DND-41 (cell line): Measurements from ENCODE around the gene ZGPAT.

Experiments used
- ATAC-seq: fragments of 200-7000 bp; cut with Tn5 transposase; 3 replicates; pipeline ENCODE4 v1.9.1; 2021; ENCODE audit warnings: low read depth; ENCODE audit not compliant: insufficient read depth
- DNase-seq: peaks from one replicate; pipeline ENCODE4 v3.0.0-alpha.2; 2020
- H2AFZ ChIP-seq: 2 replicates; pipeline ENCODE4 v1.6.0; 2012; ENCODE audit warnings: low read depth, low read length
- H3K27ac ChIP-seq: 2 replicates; pipeline ENCODE4 v1.5.1; 2012; ENCODE audit warnings: low read length, inconsistent platforms
- H3K27me3 ChIP-seq: fragments of 200-600 bp; sonication (generic); 2 replicates; pipeline ENCODE4 v1.6.0; 2012; ENCODE audit warnings: low read length, mild to moderate bottlenecking, inconsistent platforms; ENCODE audit not compliant: insufficient read depth, poor library complexity
- H3K36me3 ChIP-seq: 2 replicates; pipeline ENCODE4 v1.5.1; 2012; ENCODE audit warnings: low read length, inconsistent platforms; ENCODE audit not compliant: insufficient read depth
- H3K4me1 ChIP-seq: 2 replicates; pipeline ENCODE4 v1.5.1; 2012; ENCODE audit warnings: mild to moderate bottlenecking, low read length; ENCODE audit not compliant: insufficient read depth
- H3K4me2 ChIP-seq: 2 replicates; pipeline ENCODE4 v1.6.0; 2012; ENCODE audit warnings: mild to moderate bottlenecking, moderate library complexity, low read length, inconsistent platforms; ENCODE audit not compliant: insufficient read depth
- H3K4me3 ChIP-seq, 2 experiments: fragments of 200-600 bp in 1 of 2; shearing (Covaris generic) in 1 of 2; 2 replicates each; pipeline ENCODE4 v1.5.1; 2012 to 2016; ENCODE audit warnings: inconsistent platforms in 2 of 2, low read length in 2 of 2, mild to moderate bottlenecking in 2 of 2, low read depth in 1 of 2, moderate library complexity in 1 of 2
- H3K79me2 ChIP-seq: 2 replicates; pipeline ENCODE4 v1.6.0; 2012; ENCODE audit warnings: low read length, inconsistent platforms; ENCODE audit not compliant: insufficient read depth
- H3K9ac ChIP-seq: 2 replicates; pipeline ENCODE4 v1.6.0; 2012; ENCODE audit warnings: low read depth, mild to moderate bottlenecking, inconsistent platforms, low read length, moderate library complexity
- H3K9me3 ChIP-seq: 2 replicates; pipeline ENCODE4 v1.5.1; 2012; ENCODE audit warnings: low read length, moderate library complexity, mild to moderate bottlenecking, inconsistent platforms; ENCODE audit not compliant: insufficient read depth, severe bottlenecking
- H4K20me1 ChIP-seq: 2 replicates; pipeline ENCODE4 v1.6.0; 2012; ENCODE audit warnings: low read length; ENCODE audit not compliant: insufficient read depth
- CTCF ChIP-seq: IDR thresholded peaks from 2 replicates; pipeline ENCODE4 v1.5.1; 2012; ENCODE audit warnings: borderline replicate concordance, low read length, moderate library complexity, mild to moderate bottlenecking; ENCODE audit not compliant: poor library complexity, severe bottlenecking; ENCODE audit errors: extremely low read depth
- EZH2 ChIP-seq: IDR thresholded peaks from 3 replicates; pipeline ENCODE4 v1.6.1; 2012; ENCODE audit warnings: borderline replicate concordance, low read depth, mild to moderate bottlenecking, moderate library complexity, low read length, inconsistent platforms; ENCODE audit not compliant: severe bottlenecking

ZGPAT gene

DNA sequence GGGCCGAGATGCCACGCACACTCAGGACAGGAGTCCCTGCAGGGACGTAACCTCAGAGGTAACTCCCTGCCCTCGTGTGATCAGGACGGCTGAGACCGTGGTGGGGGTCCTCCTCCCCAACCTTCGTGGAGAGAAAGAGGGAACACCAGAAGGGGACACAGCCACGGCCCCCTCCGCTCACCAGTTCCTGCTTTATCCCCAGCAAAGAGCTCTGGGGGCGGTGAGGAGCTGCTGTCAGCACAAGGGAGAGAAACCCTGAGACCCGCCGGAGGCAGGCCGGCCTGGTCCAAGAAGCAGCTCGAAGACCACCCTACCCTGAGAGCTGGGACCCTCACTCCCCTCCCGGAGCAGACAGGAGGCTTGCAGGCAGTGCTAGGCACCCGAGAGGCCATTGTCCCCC lies 76.1 kb downstream of the ZGPAT start:
- H3K4me2 ChIP-seq = no peak overlapping the region
- no peak for TF ChIP-seq EZH2
- no peak for TF ChIP-seq CTCF
- no peaks in the 10 kb centered on the region for H3K79me2 ChIP-seq
- no peaks in the 10 kb centered on the region for H3K9me3 ChIP-seq
- 0 out of 2 replicates have a peak, but pooled peaks cover 4% of the 10 kb centered on the region for H3K4me1 ChIP-seq
- H3K4me3 ChIP-seq = no peak overlapping the region
- no peaks in the 10 kb centered on the region for H3K36me3 ChIP-seq
- no peaks in the 10 kb centered on the region for H3K27me3 ChIP-seq
- H2AFZ ChIP-seq = no peak overlapping the region
- H3K9ac ChIP-seq = no peak overlapping the region
- DNase-seq (no peak), ATAC-seq (no peak)
- no peak overlapping the region for H3K27ac ChIP-seq
- H4K20me1 ChIP-seq = no peaks in the 10 kb centered on the region; the same call in 1 of the 2 replicates

DNA sequence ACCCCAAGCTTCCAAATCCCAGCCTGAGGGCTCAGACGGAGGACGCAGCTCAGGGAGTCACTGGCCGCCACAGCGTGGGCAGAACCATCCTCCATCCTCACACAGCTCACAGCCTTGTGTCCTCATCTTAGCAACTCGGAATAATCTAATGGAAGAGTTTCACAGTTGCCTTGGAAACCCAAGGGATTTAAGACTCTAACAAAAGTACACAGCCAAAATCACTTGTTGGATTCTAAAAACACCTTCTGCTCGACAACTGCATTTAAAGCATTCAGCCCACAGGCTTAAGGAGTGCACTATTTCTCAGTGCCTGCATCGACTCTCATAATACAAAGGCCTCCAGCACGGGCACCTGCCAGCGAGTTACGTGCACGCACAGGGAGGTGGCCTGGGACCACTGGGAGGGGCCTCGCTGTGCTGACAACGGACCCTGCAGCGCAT lies 77.9 kb downstream of the ZGPAT start:
- H3K4me3 ChIP-seq = no peak overlapping the region
- H3K9me3 ChIP-seq = no peaks in the 10 kb centered on the region
- ATAC-seq (no peak; the same call in 2 of the 3 replicates), DNase-seq (no peak)
- H3K27me3 ChIP-seq = no peaks in the 10 kb centered on the region
- H3K36me3 ChIP-seq = no peaks in the 10 kb centered on the region
- 0 out of 2 replicates have a peak, but pooled peaks cover 4% of the 10 kb centered on the region for H3K4me1 ChIP-seq
- peak overlapping the region; percentile 1; the same call in 1 of the 2 replicates for H2AFZ ChIP-seq
- no peak overlapping the region for H3K9ac ChIP-seq
- TF ChIP-seq CTCF (no peak), EZH2 (no peak)
- H3K4me2 ChIP-seq = no peak overlapping the region
- no peaks in the 10 kb centered on the region for H3K79me2 ChIP-seq
- no peaks in the 10 kb centered on the region; the same call in 1 of the 2 replicates for H4K20me1 ChIP-seq
- H3K27ac ChIP-seq = no peak overlapping the region
